ENCODE measurements around the gene MVB12A.

Gene MVB12A

DNA sequence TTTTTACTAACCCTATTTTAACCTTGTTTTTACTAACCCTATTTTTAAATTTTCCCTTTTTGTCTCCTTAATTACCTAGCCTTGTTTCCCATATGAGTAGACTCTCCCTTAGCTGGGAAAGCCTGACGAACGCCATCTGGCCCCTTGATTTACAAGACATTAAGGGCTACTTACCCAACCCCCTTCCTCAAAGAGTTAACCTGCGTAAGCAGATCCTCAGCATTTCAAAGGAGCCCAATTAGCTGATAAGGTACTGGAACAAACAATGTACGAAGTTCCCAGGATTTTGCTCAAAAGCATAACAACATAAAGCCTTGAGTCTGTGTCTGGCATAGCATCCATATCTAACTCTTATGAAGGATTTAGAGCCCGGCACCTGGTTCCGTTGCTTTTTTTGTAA lies 4.7 kb upstream of the MVB12A start:
- H3K27me3 ChIP-seq (ENCODE audit: insufficient read depth, low read depth), result no peaks in the 10 kb centered on the region
- TF ChIP-seq, protein P1, sequence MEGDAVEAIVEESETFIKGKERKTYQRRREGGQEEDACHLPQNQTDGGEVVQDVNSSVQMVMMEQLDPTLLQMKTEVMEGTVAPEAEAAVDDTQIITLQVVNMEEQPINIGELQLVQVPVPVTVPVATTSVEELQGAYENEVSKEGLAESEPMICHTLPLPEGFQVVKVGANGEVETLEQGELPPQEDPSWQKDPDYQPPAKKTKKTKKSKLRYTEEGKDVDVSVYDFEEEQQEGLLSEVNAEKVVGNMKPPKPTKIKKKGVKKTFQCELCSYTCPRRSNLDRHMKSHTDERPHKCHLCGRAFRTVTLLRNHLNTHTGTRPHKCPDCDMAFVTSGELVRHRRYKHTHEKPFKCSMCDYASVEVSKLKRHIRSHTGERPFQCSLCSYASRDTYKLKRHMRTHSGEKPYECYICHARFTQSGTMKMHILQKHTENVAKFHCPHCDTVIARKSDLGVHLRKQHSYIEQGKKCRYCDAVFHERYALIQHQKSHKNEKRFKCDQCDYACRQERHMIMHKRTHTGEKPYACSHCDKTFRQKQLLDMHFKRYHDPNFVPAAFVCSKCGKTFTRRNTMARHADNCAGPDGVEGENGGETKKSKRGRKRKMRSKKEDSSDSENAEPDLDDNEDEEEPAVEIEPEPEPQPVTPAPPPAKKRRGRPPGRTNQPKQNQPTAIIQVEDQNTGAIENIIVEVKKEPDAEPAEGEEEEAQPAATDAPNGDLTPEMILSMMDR (conservative IDR thresholded peaks at IDR 0.05; ENCODE audit: low read depth, low read length), result no peak
- H2AFZ ChIP-seq (ENCODE audit: low read depth), result no peak overlapping the region
- H3K27ac ChIP-seq, result no peak overlapping the region
- no peaks in the 10 kb centered on the region for H4K20me1 ChIP-seq (ENCODE audit: insufficient read depth)
- no peaks in the 10 kb centered on the region for H3K79me2 ChIP-seq (ENCODE audit: insufficient read depth, low read depth)
- H3K4me3 ChIP-seq (IDR thresholded peaks at IDR 0.05; ENCODE audit: insufficient read depth, low read depth, low read length), result no peak overlapping the region
- no peak overlapping the region for H3K9ac ChIP-seq
- no peak overlapping the region for H3K4me2 ChIP-seq
- H3K4me1 ChIP-seq (ENCODE audit: low read depth, poor library complexity, severe bottlenecking), result peaks cover 40% of the 10 kb centered on the region
- no peaks in the 10 kb centered on the region for H3K36me3 ChIP-seq (ENCODE audit: insufficient read depth)

DNA sequence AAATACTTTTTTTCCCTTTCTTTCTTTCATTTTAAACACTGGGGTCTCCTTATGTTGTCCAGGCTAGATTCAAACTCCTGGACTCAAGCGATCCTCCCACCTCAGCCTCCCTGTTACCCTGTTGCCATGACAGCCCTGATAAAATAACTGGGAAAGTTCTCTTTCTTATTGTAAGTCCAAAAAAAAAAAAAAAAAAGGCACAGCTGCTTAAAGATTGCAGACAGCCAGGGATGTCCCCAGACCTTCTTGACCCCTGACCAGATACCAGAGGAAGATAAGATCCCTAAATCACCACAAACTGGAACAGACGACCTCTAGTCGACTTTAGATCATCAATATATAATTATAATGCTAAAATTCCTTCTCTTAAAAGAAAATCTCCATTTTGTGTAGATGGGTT lies 1.1 kb upstream of the MVB12A start:
- Histone ChIP-seq H3K4me2 (peak overlapping the region; percentile 65), H3K9ac (no peak overlapping the region), H4K20me1 (ENCODE audit: insufficient read depth) (no peaks in the 10 kb centered on the region), H3K4me1 (ENCODE audit: low read depth, poor library complexity, severe bottlenecking) (peaks cover 19% of the 10 kb centered on the region), H3K79me2 (ENCODE audit: insufficient read depth, low read depth) (no peaks in the 10 kb centered on the region), H3K4me3 (IDR thresholded peaks at IDR 0.05; ENCODE audit: insufficient read depth, low read depth, low read length) (no peak overlapping the region), H3K27ac (no peak overlapping the region), H3K36me3 (ENCODE audit: insufficient read depth) (no peaks in the 10 kb centered on the region), H2AFZ (ENCODE audit: low read depth) (peak overlapping the region; percentile 63; the same call in 1 of the 2 replicates), H3K27me3 (ENCODE audit: insufficient read depth, low read depth) (no peaks in the 10 kb centered on the region)
- TF ChIP-seq, protein P1 (conservative IDR thresholded peaks at IDR 0.05; ENCODE audit: low read depth, low read length), result no peak

DNA sequence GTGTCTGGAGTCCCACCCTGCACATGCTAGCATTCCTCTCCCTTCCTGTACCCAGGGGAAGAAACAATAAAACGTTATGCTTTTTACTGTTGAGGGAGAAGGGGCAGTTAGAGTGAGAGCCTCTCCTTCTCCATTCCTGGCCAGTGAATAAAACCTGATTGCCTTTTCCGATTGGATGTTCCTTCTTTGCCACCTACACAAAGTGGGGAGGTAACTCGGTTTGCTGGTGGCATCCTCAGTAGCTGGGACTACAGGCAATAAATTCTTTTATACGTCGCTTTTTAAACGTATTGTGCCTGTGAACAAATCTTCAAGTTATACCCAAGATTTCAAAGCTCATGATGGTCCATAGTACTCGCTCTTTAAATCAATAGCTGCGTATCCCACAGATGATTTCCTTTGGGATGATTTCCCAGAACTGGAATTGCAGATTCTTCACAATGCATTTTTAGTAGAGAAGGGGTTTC lies 660 bp upstream of the MVB12A start:
- Histone ChIP-seq H3K4me3 (IDR thresholded peaks at IDR 0.05; ENCODE audit: insufficient read depth, low read depth, low read length) (no peak overlapping the region), H4K20me1 (ENCODE audit: insufficient read depth) (no peaks in the 10 kb centered on the region), H3K4me1 (ENCODE audit: low read depth, poor library complexity, severe bottlenecking) (peaks cover 15% of the 10 kb centered on the region), H3K27me3 (ENCODE audit: insufficient read depth, low read depth) (no peaks in the 10 kb centered on the region), H3K9ac (peak overlapping the region; percentile 12; the same call in 1 of the 2 replicates), H3K4me2 (peak overlapping the region; percentile 65), H3K79me2 (ENCODE audit: insufficient read depth, low read depth) (no peaks in the 10 kb centered on the region), H3K36me3 (ENCODE audit: insufficient read depth) (no peaks in the 10 kb centered on the region), H2AFZ (ENCODE audit: low read depth) (peak overlapping the region; percentile 63), H3K27ac (no peak overlapping the region)
- TF ChIP-seq, protein P1 (conservative IDR thresholded peaks at IDR 0.05; ENCODE audit: low read depth, low read length), result no peak

DNA sequence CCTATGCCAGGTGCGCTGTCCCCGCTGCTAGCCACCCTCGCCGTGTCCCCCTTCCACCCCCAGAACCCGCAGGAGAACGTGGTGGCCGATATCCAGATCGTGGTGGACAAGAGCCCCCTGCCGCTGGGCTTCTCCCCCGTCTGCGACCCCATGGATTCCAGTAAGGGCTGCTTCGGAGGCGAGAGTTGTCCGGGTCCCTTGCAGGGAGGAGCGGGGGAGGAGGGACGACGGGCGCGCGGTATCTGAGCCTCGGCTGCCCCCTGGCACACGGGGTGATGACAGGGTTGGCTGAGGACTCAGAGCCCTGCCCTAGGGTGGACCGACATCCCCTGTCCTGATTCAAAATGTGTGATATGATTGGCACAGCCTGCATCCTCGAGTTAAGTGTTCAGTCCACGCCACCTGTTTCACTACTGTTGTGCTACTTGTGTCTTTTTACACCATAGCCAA lies 653 bp downstream of the MVB12A start:
- H2AFZ ChIP-seq (ENCODE audit: low read depth), result peak overlapping the region; percentile 86

More for the DNA sequence above, 653 bp downstream of the MVB12A start:
- H4K20me1 ChIP-seq (ENCODE audit: insufficient read depth), result no peaks in the 10 kb centered on the region
- H3K9ac ChIP-seq, result peak overlapping the region; percentile 53; the same call in 1 of the 2 replicates
- no peaks in the 10 kb centered on the region for H3K27me3 ChIP-seq (ENCODE audit: insufficient read depth, low read depth)
- H3K79me2 ChIP-seq (ENCODE audit: insufficient read depth, low read depth), result no peaks in the 10 kb centered on the region
- TF ChIP-seq, protein P1 (conservative IDR thresholded peaks at IDR 0.05; ENCODE audit: low read depth, low read length), result no peak
- H3K36me3 ChIP-seq (ENCODE audit: insufficient read depth), result no peaks in the 10 kb centered on the region
- peak overlapping the region; percentile 24; the same call in 1 of the 2 replicates for H3K27ac ChIP-seq
- H3K4me2 ChIP-seq, result peak overlapping the region; percentile 78
- no peak overlapping the region for H3K4me3 ChIP-seq (IDR thresholded peaks at IDR 0.05; ENCODE audit: insufficient read depth, low read depth, low read length)
- H3K4me1 ChIP-seq (ENCODE audit: low read depth, poor library complexity, severe bottlenecking), result peaks cover 13% of the 10 kb centered on the region
